HG03025 (cell line): ENCODE data around the gene NTF3.

ENCODE experiments used
- ATAC-seq: cut with Tn5 transposase; IDR thresholded peaks from one replicate; pipeline ENCODE4 v1.9.1; 2021; ENCODE audit warnings: mild to moderate bottlenecking, moderate library complexity; ENCODE audit not compliant: unreplicated experiment, low FRiP score

Gene NTF3

GRCh38 chr12:5430641-5431603 lies 986 bp upstream of the NTF3 start:
- no peak for ATAC-seq

- ATAC-seq: no peak
Measured at GRCh38 chr12:5433081-5433844, 1.4 kb downstream of the NTF3 start.

- ATAC-seq: no peak
Measured at GRCh38 chr12:5433845-5434646, 2.1 kb downstream of the NTF3 start.

GRCh38 chr12:5434647-5435560 lies 3.0 kb downstream of the NTF3 start:
- no peak for ATAC-seq

GRCh38 chr12:5437182-5437583 lies 5.3 kb downstream of the NTF3 start:
- no peak for ATAC-seq

- ATAC-seq: no peak
Measured at GRCh38 chr12:5437589-5437988, 5.7 kb downstream of the NTF3 start.

- no peak for ATAC-seq
Measured at GRCh38 chr12:5438671-5439200, 6.8 kb downstream of the NTF3 start.

- no peak for ATAC-seq
Measured at GRCh38 chr12:5439371-5439771, 7.5 kb downstream of the NTF3 start.

- no peak for ATAC-seq
Measured at GRCh38 chr12:5439788-5440300, 7.9 kb downstream of the NTF3 start.

GRCh38 chr12:5440978-5441377 lies 9.1 kb downstream of the NTF3 start:
- ATAC-seq: no peak

- ATAC-seq: no peak
Measured at GRCh38 chr12:5441497-5442236, 9.8 kb downstream of the NTF3 start.

- no peak for ATAC-seq
Measured at GRCh38 chr12:5442251-5443006, 10.5 kb downstream of the NTF3 start.

GRCh38 chr12:5444520-5444919 lies 12.6 kb downstream of the NTF3 start:
- no peak for ATAC-seq

GRCh38 chr12:5447320-5447719 lies 15.4 kb downstream of the NTF3 start:
- ATAC-seq: no peak

GRCh38 chr12:5451251-5451650 lies 19.3 kb downstream of the NTF3 start:
- no peak for ATAC-seq

GRCh38 chr12:5452569-5452968 lies 20.7 kb downstream of the NTF3 start:
- no peak for ATAC-seq

- no peak for ATAC-seq
Measured at GRCh38 chr12:5453466-5453865, 21.6 kb downstream of the NTF3 start.

- ATAC-seq: no peak
Measured at GRCh38 chr12:5455045-5455444, 23.1 kb downstream of the NTF3 start.
